Skeletal muscle cell (primary cell): ENCODE results near the gene HBZ.
"Not testable (repeated sequence)": the region's sequence is repeated elsewhere in the genome, so short reads cannot be mapped to it uniquely, and the experiment has no call there.

Source experiments
- DNase-seq: peaks from one replicate; pipeline ENCODE4 v3.0.0-alpha.2; 2010; ENCODE audit warnings: low read depth
- H3K4me3 ChIP-seq: 2 replicates; pipeline ENCODE4 v1.5.1; 2011; ENCODE audit warnings: low read depth, mild to moderate bottlenecking, control low read depth, low read length, moderate library complexity

HBZ gene

DNA sequence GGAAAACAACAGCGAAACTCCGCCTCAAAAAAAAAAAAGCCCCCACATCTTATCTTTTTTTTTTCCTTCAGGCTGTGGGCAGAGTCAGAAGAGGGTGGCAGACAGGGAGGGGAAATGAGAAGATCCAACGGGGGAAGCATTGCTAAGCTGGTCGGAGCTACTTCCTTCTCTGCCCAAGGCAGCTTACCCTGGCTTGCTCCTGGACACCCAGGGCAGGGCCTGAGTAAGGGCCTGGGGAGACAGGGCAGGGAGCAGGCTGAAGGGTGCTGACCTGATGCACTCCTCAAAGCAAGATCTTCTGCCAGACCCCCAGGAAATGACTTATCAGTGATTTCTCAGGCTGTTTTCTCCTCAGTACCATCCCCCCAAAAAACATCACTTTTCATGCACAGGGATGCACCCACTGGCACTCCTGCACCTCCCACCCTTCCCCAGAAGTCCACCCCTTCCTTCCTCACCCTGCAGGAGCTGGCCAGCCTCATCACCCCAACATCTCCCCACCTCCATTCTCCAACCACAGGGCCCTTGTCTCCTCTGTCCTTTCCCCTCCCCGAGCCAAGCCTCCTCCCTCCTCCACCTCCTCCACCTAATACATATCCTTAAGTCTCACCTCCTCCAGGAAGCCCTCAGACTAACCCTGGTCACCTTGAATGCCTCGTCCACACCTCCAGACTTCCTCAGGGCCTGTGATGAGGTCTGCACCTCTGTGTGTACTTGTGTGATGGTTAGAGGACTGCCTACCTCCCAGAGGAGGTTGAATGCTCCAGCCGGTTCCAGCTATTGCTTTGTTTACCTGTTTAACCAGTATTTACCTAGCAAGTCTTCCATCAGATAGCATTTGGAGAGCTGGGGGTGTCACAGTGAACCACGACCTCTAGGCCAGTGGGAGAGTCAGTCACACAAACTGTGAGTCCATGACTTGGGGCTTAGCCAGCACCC is 22.8 kb downstream of the HBZ start:
- no peak for DNase-seq
- H3K4me3 ChIP-seq = no peak overlapping the region

DNA sequence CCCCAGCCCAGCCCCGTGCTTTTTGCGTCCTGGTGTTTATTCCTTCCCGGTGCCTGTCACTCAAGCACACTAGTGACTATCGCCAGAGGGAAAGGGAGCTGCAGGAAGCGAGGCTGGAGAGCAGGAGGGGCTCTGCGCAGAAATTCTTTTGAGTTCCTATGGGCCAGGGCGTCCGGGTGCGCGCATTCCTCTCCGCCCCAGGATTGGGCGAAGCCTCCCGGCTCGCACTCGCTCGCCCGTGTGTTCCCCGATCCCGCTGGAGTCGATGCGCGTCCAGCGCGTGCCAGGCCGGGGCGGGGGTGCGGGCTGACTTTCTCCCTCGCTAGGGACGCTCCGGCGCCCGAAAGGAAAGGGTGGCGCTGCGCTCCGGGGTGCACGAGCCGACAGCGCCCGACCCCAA is 23.6 kb downstream of the HBZ start:
- not testable (repeated sequence) for H3K4me3 ChIP-seq, DNase-seq

DNA sequence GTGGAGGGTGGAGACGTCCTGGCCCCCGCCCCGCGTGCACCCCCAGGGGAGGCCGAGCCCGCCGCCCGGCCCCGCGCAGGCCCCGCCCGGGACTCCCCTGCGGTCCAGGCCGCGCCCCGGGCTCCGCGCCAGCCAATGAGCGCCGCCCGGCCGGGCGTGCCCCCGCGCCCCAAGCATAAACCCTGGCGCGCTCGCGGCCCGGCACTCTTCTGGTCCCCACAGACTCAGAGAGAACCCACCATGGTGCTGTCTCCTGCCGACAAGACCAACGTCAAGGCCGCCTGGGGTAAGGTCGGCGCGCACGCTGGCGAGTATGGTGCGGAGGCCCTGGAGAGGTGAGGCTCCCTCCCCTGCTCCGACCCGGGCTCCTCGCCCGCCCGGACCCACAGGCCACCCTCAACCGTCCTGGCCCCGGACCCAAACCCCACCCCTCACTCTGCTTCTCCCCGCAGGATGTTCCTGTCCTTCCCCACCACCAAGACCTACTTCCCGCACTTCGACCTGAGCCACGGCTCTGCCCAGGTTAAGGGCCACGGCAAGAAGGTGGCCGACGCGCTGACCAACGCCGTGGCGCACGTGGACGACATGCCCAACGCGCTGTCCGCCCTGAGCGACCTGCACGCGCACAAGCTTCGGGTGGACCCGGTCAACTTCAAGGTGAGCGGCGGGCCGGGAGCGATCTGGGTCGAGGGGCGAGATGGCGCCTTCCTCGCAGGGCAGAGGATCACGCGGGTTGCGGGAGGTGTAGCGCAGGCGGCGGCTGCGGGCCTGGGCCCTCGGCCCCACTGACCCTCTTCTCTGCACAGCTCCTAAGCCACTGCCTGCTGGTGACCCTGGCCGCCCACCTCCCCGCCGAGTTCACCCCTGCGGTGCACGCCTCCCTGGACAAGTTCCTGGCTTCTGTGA is 24.3 kb downstream of the HBZ start, which contains the start of gene HBA1:
Gene HBA1 (plus strand): TSS at position 204 of the 906 bp plus-strand sequence. CDS start 37 bp downstream, at position 241.
- DNase-seq, H3K4me3 ChIP-seq: not testable (repeated sequence)

DNA sequence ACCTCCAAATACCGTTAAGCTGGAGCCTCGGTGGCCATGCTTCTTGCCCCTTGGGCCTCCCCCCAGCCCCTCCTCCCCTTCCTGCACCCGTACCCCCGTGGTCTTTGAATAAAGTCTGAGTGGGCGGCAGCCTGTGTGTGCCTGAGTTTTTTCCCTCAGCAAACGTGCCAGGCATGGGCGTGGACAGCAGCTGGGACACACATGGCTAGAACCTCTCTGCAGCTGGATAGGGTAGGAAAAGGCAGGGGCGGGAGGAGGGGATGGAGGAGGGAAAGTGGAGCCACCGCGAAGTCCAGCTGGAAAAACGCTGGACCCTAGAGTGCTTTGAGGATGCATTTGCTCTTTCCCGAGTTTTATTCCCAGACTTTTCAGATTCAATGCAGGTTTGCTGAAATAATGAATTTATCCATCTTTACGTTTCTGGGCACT is 25.0 kb downstream of the HBZ start:
- no peak for DNase-seq
- H3K4me3 ChIP-seq = no peak overlapping the region

DNA sequence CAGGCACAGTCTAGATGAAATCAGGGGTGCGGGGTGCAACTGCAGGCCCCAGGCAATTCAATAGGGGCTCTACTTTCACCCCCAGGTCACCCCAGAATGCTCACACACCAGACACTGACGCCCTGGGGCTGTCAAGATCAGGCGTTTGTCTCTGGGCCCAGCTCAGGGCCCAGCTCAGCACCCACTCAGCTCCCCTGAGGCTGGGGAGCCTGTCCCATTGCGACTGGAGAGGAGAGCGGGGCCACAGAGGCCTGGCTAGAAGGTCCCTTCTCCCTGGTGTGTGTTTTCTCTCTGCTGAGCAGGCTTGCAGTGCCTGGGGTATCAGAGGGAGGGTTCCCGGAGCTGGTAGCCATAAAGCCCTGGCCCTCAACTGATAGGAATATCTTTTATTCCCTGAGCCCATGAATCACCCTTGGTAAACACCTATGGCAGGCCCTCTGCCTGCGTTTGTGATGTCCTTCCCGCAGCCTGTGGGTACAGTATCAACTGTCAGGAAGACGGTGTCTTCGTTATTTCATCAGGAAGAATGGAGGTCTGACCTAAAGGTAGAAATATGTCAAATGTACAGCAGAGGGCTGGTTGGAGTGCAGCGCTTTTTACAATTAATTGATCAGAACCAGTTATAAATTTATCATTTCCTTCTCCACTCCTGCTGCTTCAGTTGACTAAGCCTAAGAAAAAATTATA is 25.7 kb downstream of the HBZ start:
- DNase-seq = no peak
- H3K4me3 ChIP-seq = no peak overlapping the region

DNA sequence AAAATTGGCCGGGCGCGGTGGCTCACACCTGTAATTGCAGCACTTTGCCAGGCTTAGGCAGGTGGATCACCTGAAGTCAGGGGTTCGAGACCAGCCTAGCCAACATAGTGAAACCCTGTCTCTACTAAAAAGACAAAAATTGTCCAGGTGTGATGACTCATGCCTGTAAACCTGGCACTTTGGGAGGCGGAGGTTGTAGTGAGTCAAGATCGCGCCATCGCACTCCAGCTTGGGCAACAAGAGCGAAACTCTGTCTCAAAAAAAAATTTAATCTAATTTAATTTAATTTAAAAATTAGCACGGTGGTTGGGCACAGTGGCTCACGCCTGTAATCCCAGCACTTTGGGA is 26.2 kb downstream of the HBZ start:
- no peak for DNase-seq
- H3K4me3 ChIP-seq = no peak overlapping the region

DNA sequence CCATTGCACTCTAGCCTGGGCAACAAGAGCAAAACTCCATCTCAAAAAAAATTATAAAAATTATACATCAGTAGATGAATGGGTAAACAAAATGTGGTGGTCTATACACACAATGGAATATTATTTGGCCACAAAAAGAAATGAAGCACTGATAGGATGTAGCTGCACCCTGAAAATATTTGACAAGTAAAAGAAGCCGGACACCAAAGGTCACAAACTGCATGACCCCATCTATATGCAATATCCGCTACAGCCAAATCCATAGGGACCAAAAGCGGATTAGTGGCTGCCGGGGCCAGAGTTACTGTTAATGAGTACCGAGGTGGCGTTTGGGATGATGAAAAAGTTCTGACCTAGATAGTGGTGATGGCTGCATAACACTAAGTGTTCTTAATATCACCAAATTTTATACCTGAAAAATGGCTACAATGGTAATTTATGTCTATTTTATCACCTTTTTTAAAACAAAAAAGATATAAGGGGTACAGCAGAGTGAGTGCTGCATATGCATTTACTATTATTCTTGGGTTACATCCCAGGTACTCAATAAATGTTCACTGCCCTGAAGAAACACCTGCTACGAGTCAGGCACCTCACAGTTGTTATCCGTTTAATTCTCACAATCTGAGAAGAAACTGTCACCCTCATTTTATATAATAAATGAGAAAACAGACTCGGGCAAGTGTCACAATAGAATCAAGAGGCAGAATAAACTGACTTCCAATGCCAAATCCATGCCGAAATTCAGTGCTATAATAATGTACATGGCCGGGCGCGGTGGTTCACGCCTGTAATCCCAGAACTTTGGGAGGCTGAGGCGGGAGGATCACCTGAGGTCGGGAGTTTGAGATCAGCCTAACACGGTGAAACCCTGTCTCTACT is 27.0 kb downstream of the HBZ start:
- H3K4me3 ChIP-seq = no peak overlapping the region
- DNase-seq = no peak

DNA sequence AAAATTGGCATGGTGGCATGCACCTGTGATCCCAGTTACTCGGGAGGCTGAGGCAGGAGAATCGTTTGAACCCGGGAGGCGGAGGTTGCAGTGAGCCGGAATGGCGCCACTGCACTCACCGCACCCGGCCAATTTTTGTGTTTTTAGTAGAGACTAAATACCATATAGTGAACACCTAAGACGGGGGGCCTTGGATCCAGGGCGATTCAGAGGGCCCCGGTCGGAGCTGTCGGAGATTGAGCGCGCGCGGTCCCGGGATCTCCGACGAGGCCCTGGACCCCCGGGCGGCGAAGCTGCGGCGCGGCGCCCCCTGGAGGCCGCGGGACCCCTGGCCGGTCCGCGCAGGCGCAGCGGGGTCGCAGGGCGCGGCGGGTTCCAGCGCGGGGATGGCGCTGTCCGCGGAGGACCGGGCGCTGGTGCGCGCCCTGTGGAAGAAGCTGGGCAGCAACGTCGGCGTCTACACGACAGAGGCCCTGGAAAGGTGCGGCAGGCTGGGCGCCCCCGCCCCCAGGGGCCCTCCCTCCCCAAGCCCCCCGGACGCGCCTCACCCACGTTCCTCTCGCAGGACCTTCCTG is 27.7 kb downstream of the HBZ start, which contains the start of gene HBQ1:
Gene HBQ1 (plus strand): TSS at position 359 of the 575 bp plus-strand sequence. CDS start 28 bp downstream, at position 387.
- DNase-seq = no peak
- H3K4me3 ChIP-seq = peak within 1 kb of the TSS; percentile 46

DNA sequence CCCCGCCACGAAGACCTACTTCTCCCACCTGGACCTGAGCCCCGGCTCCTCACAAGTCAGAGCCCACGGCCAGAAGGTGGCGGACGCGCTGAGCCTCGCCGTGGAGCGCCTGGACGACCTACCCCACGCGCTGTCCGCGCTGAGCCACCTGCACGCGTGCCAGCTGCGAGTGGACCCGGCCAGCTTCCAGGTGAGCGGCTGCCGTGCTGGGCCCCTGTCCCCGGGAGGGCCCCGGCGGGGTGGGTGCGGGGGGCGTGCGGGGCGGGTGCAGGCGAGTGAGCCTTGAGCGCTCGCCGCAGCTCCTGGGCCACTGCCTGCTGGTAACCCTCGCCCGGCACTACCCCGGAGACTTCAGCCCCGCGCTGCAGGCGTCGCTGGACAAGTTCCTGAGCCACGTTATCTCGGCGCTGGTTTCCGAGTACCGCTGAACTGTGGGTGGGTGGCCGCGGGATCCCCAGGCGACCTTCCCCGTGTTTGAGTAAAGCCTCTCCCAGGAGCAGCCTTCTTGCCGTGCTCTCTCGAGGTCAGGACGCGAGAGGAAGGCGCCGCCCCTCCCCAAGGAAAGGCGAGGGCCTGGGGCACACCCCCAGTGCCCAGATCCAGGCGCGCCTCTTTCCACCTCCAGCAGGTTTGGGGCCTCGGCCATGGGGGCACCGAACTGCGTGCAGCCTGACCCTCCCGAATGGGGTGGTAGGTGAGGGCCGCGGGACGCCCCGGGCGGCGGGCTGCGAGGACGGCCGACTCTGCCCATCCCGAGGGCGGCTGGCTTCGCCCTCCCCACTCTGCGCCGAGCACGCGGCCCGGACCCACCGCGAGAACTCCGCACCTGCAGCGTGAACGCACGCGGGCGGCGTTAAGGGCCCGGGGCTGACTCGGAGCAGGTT is 28.5 kb downstream of the HBZ start:
- no peak for DNase-seq
- peak overlapping the region; percentile 46 for H3K4me3 ChIP-seq

DNA sequence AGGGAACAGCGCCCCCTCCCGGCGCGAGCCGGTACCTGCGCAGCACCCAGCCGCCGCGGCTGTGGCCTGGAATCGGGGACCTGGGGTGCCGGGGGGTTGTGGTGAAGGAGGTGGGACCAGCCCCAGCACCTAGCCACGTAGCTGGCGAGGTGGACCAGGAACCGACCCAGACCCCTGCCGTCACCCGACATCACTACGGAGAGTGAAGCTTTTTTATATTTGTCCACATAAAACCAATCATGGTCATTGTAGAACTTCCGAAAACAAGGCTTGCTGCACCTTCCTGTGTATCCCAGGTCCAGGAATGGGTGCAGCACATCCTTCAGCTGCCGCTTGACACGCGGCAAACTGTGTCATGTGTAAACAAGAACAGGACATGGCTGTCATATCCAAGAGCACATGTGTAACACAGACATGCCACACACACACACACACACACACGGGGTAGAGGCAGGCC is 29.1 kb downstream of the HBZ start:
- H3K4me3 ChIP-seq = peak overlapping the region; percentile 46
- DNase-seq = no peak

DNA sequence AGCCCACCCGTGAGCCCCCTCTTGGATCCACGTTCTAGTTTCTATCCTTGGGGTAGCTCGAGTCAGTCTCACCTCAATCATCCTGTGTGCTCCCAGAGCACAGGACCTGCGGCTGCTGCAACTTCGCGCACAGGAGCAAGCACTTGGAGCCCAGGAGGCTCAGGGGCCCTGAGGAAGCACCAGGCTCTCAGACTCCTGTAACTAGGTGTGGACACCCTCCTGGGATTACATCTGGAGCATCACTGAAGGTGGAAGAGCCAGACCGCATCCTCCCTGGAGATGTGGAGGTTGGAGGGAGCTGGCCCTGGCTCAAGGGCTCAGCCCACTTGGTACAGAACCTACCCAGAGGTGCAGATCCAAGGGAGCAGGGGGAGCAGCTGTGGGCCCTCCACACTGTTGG is 30.6 kb downstream of the HBZ start:
- no peak overlapping the region for H3K4me3 ChIP-seq
- DNase-seq = no peak

DNA sequence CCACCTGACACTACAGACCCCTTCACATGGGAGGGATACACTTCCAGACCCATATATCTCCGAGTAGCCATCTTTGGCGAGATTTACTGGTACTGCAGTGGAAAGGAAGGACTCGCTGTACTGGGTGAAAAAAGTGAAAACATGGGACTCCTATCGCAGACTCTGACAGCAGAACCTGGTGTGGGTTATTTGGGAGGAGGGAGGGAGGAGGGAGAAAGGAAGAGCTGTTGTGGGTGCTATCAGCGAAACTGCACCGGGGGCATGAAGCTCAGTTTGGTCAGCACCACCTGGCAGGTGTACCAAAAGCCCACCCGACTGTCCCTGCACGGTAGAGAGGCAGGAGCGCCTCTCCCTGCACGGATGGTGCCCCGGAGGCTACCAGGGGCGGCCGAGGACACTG is 32.8 kb downstream of the HBZ start:
- no peak for DNase-seq
- H3K4me3 ChIP-seq = no peak overlapping the region

DNA sequence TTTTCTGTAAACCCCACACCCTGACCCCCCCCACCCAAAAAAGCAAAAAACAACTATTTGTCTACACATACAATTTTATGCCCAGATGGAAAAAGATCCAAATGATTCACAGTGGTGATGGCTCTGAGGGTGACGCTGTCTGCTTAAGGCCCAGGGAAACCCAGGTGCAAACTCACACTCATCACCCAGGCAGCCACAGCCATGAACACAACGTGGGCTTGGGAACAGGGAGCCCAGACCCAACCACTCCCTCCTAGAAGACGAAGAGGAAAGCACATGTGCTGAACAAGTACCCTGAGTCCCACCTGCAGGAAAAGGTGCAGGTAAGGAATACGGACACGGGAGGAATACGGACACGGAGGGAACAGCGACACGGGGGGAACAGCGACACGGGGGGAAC is 33.2 kb downstream of the HBZ start:
- DNase-seq = no peak
- H3K4me3 ChIP-seq = no peak overlapping the region

DNA sequence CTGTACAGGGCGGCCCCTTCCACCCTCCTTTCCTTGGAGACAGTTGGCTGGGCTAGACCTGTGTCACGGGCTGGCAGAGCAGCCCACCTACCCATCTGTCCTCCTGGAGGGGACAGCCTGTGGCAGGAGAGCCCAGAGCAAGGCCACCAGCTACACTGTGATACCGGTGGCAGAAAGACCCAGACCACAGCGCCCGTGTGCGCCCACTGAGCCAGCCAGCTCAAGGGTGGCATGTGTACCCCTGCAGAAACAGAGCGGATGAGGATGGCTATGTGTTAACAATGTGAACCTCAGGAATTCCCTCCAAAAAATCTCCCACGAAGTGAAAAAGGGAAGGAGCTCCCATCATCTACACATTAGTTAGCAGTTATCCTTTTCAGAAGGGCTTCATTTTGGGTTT is 34.9 kb downstream of the HBZ start:
- no peak for DNase-seq
- H3K4me3 ChIP-seq = no peak overlapping the region

DNA sequence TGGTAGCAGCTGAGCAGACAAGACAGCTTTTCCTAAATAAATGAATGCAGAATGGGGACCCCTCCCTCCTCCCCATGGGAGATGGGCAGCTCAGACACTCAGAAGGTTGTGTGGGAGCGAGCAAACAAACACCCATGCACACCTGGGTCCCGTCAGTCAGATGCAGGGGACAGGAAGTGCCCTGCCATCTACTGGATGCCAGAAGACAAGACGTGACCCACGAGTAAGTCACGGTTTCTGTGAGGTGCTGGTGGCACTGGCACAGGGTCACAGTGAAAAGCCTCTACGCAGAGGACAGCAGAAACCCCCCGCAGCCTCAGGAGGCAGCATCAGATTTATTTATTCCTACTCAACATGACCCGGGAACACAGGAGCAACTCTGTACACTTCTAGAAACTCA is 36.2 kb downstream of the HBZ start:
- no peak for DNase-seq
- no peak overlapping the region for H3K4me3 ChIP-seq

DNA sequence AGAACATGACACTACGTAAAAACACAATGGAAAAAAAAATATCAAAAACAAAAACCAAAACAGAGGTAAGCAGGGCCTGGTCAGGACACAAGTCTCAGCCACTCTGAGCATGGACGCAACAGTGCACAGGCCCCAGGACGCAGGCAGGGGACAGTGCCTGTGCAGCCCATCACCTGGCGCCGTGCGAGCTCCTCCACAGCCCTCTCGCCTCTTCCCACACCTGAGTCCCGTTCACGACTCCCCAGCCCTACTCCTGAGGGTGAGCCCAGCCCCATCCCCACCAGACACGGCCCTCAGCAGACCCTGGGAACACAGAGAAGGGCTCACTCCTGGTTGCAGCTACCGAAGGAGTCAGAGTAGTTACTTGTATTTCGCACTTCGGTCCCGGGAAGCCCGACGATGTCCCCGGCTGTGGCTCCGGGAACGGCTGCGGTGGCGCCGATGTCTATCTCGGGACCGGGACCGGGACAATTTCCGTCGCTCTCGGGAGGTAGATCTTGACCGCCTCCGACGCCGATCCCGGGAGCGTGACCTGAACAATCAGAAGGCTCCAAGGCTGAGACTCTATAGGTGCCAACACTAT is 37.3 kb downstream of the HBZ start:
- DNase-seq = no peak
- H3K4me3 ChIP-seq = no peak overlapping the region

DNA sequence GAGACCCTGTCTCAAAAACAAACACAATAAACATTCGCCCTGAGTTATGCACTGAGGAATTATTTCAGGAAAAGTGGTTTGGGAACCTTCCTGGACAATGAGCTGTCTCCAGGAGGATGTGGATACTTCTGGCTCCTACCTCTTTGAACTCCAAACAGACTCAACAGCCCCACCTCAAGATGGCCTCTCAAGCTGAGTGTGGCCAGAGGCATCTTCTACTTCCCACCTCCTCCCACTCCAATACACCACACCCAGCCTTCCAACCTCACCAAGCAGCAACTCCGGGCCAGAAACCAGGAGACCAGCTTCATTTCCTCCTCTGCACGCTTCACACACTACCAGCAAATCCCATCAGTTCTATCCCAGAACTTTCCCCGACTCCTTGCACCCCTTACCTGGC is 39.4 kb downstream of the HBZ start:
- DNase-seq = no peak
- H3K4me3 ChIP-seq = no peak overlapping the region
